Right lobe of liver (tissue), 6 donors: ENCODE data around the gene OTUD7B. TPM values are rescaled to one million over a fixed set of nuclear protein-coding genes. Genes with fewer than 3 reads are reported as not detected.

Experiments
- ATAC-seq, 4 donors: fragments of 200-7000 bp; cut with Tn5 transposase; one replicate each; pipeline ENCODE4 v1.9.1; 2020; ENCODE audit warnings: mild to moderate bottlenecking in 4 of 4, moderate library complexity in 4 of 4
- DNase-seq, 3 donors: peaks; one replicate each; pipeline ENCODE4 v3.0.0-alpha.2; 2020
- H3K27ac ChIP-seq, 3 donors: fragments of 200-600 bp; one replicate each; pipeline ENCODE4 v1.8.0; 2022
- H3K27me3 ChIP-seq, 2 donors: fragments of 200-600 bp; one replicate each; pipeline ENCODE4 v1.8.0; 2022
- H3K36me3 ChIP-seq, 4 donors: fragments of 200-600 bp; sonication (generic) in 1 of 4; one replicate each; pipeline versions ENCODE4 v1.5.1 to v1.8.0; 2017 to 2022; ENCODE audit warnings: control low read depth in 1 of 4
- H3K4me1 ChIP-seq, 4 donors: fragments of 200-600 bp; sonication (generic) in 1 of 4; one replicate each; pipeline versions ENCODE4 v1.5.1 to v1.8.0; 2017 to 2022; ENCODE audit warnings: control low read depth in 1 of 4
- H3K4me3 ChIP-seq, 3 donors: fragments of 200-600 bp; one replicate each; pipeline ENCODE4 v1.8.0; 2022
- H3K9me3 ChIP-seq, 4 donors: fragments of 200-600 bp; sonication (generic) in 1 of 4; one replicate each; pipeline versions ENCODE4 v1.5.1 to v1.8.0; 2017 to 2022; ENCODE audit warnings: control low read depth in 1 of 4
- CTCF ChIP-seq, 4 donors: fragments of 200-600 bp in 3 of 4; fragments of 450-650 bp in 1 of 4; IDR thresholded peaks; one replicate each; pipeline versions ENCODE4 v1.5.1 to v1.8.0; 2016 to 2022; ENCODE audit warnings: antibody characterized with exemption in 4 of 4, mild to moderate bottlenecking in 2 of 4
- POLR2A ChIP-seq: fragments of 450-650 bp; IDR thresholded peaks from one replicate; pipeline ENCODE4 v1.6.1; 2017; ENCODE audit warnings: antibody characterized with exemption, mild to moderate bottlenecking
- WGBS: methylation state at CpG from one replicate; pipeline ENCODE4 v1.1.6; 2018; ENCODE audit warnings: low coverage, low lambda C conversion rate; ENCODE audit not compliant: insufficient coverage; ENCODE audit errors: missing lambda C conversion rate; 5-methylcytosine and 5-hydroxymethylcytosine counted together
- intact Hi-C, 2 donors: fragments of 100-400 bp; cut with DNase I; formaldehyde crosslinking; loops; one replicate each; pipeline versions ENCODE4 v1.11.2 to v1.14.1; 2022
- total RNA-seq, 6 experiments: library from RNA; depleted of rRNA in 2 of 6; stranded (reverse); fragments of >200 nt in 2 of 6; fragmentation: NEBNext Ultra II Directional in 3 of 6; extraction: Animal tissue kit (Norgen Biotek cat#: 25700) in 3 of 6; gene quantifications; one replicate each; pipeline versions ENCODE4 v1.1.0 to v1.2.4, GENCODE V29; 2016 to 2023
- donor health status: DM: no; HTN: yes; CAD: no.
- donor health status: DM: no; HTN: no; CAD: no.
- donor health status: DM: no; HTN: no; CAD: no.
- donor health status: DM: no; HTN: yes; CAD: no.
- donor health status: DM: no; HTN: yes; CAD: no.

Gene OTUD7B
- total RNA-seq, 6 experiments from 2014 or later: 9.1 to 22.3 (median 16.8) TPM

- Histone ChIP-seq H3K27me3 (no peaks in the 10 kb centered on the region), H3K9me3 (no peaks in the 10 kb centered on the region), H3K4me3 (peak within 1 kb of the TSS; percentile 16 to 28 (median 26)), H3K27ac (no peak within 1 kb of the TSS), H3K4me1 (peaks cover 0 to 21% (median 3%) of the 10 kb centered on the region in 4 donors), H3K36me3 (no peaks in the 10 kb centered on the region)
- DNase-seq (no peak), ATAC-seq (peak; percentile 8 to 42 (median 37))
- intact Hi-C loops: no loop called here
- no peak for TF ChIP-seq CTCF (IDR thresholded peaks at IDR 0.05)
- TF ChIP-seq POLR2A: no peak
- WGBS: 21% methylated on average over 18 of the region's 18 CpGs
Observed at GRCh38 chr1:149936170-149936991, 74.1 kb downstream of the OTUD7B start, which contains the start of gene MTMR11. MTMR11 (minus strand) TSS chr1:149936879; CDS start chr1:149936647, 232 bp downstream.

GRCh38 chr1:149934356-149934755, 76.2 kb downstream of the OTUD7B start:
- Histone ChIP-seq H3K4me3 (no peak overlapping the region), H3K36me3 (no peaks in the 10 kb centered on the region), H3K27ac (no peak overlapping the region), H3K9me3 (no peaks in the 10 kb centered on the region), H3K4me1 (peaks cover 0 to 19% (median 3%) of the 10 kb centered on the region in 4 donors), H3K27me3 (no peaks in the 10 kb centered on the region)
- no peak for DNase-seq
- intact Hi-C loops: no loop called here
- TF ChIP-seq CTCF (IDR thresholded peaks at IDR 0.05): no peak
- TF ChIP-seq POLR2A: no peak
- 71% methylated on average over 2 of the region's 2 CpGs for WGBS
- no peak for ATAC-seq

GRCh38 chr1:149933208-149933607, 77.3 kb downstream of the OTUD7B start:
- no peak overlapping the region for H3K27ac ChIP-seq
- WGBS: 100% methylated on average over 1 of the region's 4 CpGs

GRCh38 chr1:149932474-149932873, 78.1 kb downstream of the OTUD7B start:
- intact Hi-C loops: no loop called here
- Histone ChIP-seq H3K4me3 (no peak overlapping the region), H3K4me1 (peaks cover 0 to 9% (median 3%) of the 10 kb centered on the region in 4 donors), H3K27me3 (no peaks in the 10 kb centered on the region), H3K36me3 (no peaks in the 10 kb centered on the region), H3K9me3 (no peaks in the 10 kb centered on the region), H3K27ac (no peak overlapping the region)
- TF ChIP-seq CTCF (IDR thresholded peaks at IDR 0.05) (no peak), POLR2A (no peak)
- 89% methylated on average over 3 of the region's 8 CpGs for WGBS
- ATAC-seq (no peak), DNase-seq (no peak)

More at GRCh38 chr1:149933208-149933607, 77.3 kb downstream of the OTUD7B start:
- no peak for ATAC-seq
- Histone ChIP-seq H3K4me3 (no peak overlapping the region), H3K9me3 (no peaks in the 10 kb centered on the region), H3K4me1 (peaks cover 0 to 13% (median 3%) of the 10 kb centered on the region in 4 donors), H3K36me3 (no peaks in the 10 kb centered on the region), H3K27me3 (no peaks in the 10 kb centered on the region)
- DNase-seq: no peak
- intact Hi-C loops: no loop called here
- TF ChIP-seq CTCF (IDR thresholded peaks at IDR 0.05) (no peak), POLR2A (no peak)
